Spleen (tissue), 11 donors: ENCODE data around the gene ZBTB42. TPM values are rescaled to one million over a fixed set of nuclear protein-coding genes. Genes with fewer than 3 reads are reported as not detected.

ENCODE experiments used
- DNase-seq: peaks from one replicate; pipeline ENCODE4 v3.0.0-alpha.2; 2020
- H3K27ac ChIP-seq, 8 donors: fragments of 200-600 bp; sonication (generic) in 7 of 8; 1 replicate in 4 of 8; 2 replicates in 4 of 8; pipeline versions ENCODE4 v1.5.0 to v1.8.0; 2016 to 2021; ENCODE audit warnings: inconsistent platforms in 4 of 8, mild to moderate bottlenecking in 4 of 8, moderate library complexity in 1 of 8
- H3K27me3 ChIP-seq, 7 donors: fragments of 200-600 bp; sonication (generic) in 6 of 7; replicated peaks in 1 of 7; 1 replicate in 4 of 7; 2 replicates in 3 of 7; pipeline versions ENCODE4 v1.5.0 to v1.8.0; 2016 to 2021; ENCODE audit warnings: inconsistent platforms in 3 of 7, mild to moderate bottlenecking in 1 of 7
- H3K36me3 ChIP-seq, 6 donors: fragments of 200-600 bp; sonication (generic) in 5 of 6; 1 replicate in 4 of 6; 2 replicates in 2 of 6; pipeline versions ENCODE4 v1.5.0 to v1.8.0; 2016 to 2021; ENCODE audit warnings: inconsistent platforms in 2 of 6
- H3K4me1 ChIP-seq, 6 donors: fragments of 200-600 bp; sonication (generic) in 5 of 6; 1 replicate in 3 of 6; 2 replicates in 3 of 6; pipeline versions ENCODE4 v1.5.0 to v1.8.0; 2016 to 2021; ENCODE audit warnings: inconsistent platforms in 3 of 6
- H3K4me3 ChIP-seq, 8 donors: fragments of 200-600 bp; sonication (generic) in 7 of 8; 1 replicate in 4 of 8; 2 replicates in 4 of 8; pipeline versions ENCODE4 v1.5.0 to v1.8.0; 2016 to 2021; ENCODE audit warnings: inconsistent platforms in 4 of 8, mild to moderate bottlenecking in 4 of 8, moderate library complexity in 2 of 8
- H3K9me3 ChIP-seq, 8 donors: fragments of 200-600 bp; sonication (generic) in 7 of 8; 1 replicate in 4 of 8; 2 replicates in 4 of 8; pipeline versions ENCODE4 v1.5.0 to v1.8.0; 2016 to 2021; ENCODE audit warnings: inconsistent platforms in 4 of 8
- CTCF ChIP-seq, 11 experiments: fragments of 200-600 bp in 7 of 11; fragments of 450-650 bp in 4 of 11; sonication (generic) in 4 of 11; IDR thresholded peaks in 8 of 11; conservative IDR thresholded peaks in 3 of 11; 1 replicate in 7 of 11; 2 replicates in 4 of 11; pipeline versions ENCODE4 v1.4.0 to v1.8.0; 2016 to 2021; ENCODE audit warnings: antibody characterized with exemption in 11 of 11, inconsistent platforms in 4 of 11, mild to moderate bottlenecking in 1 of 11
- POLR2A ChIP-seq, 3 donors: fragments of 450-650 bp; IDR thresholded peaks; one replicate each; pipeline ENCODE4 v1.5.1; 2017; ENCODE audit warnings: antibody characterized with exemption in 3 of 3, mild to moderate bottlenecking in 1 of 3
- POLR2AphosphoS5 ChIP-seq, 3 donors: sonication (generic); formaldehyde crosslinking; IDR thresholded peaks; one replicate each; pipeline ENCODE4 v1.5.1; 2017; ENCODE audit warnings: antibody characterized with exemption in 3 of 3
- WGBS, 5 donors: extraction: QIAGEN DNeasy Blood & Tissue Kit in 3 of 5; methylation state at CpG; one replicate each; pipeline versions ENCODE4 v1.1.5 to v1.1.7; 2013 to 2018; 5-methylcytosine and 5-hydroxymethylcytosine counted together
- intact Hi-C: fragments of 100-400 bp; cut with DNase I; formaldehyde crosslinking; loops from one replicate; pipeline ENCODE4 v1.15.0; 2023; ENCODE audit warnings: low total_unique reads
- polyA plus RNA-seq, 3 donors: library from polyadenylated mRNA; stranded (reverse); fragments of 200-250 nt; gene quantifications; one replicate each; pipeline ENCODE4 v1.2.1, GENCODE V29; 2013
- total RNA-seq, 7 donors: library from RNA; depleted of rRNA in 3 of 7; stranded (reverse); fragments of >200 nt in 3 of 7; fragmentation: NEBNext Ultra II Directional in 4 of 7; extraction: Animal tissue kit (Norgen Biotek cat#: 25700) in 4 of 7; gene quantifications; one replicate each; pipeline versions ENCODE4 v1.1.0 to v1.2.1, GENCODE V29; 2016 to 2021
- donor health status: healthy with polysubstance abuse.
- donor health status: DM: no; HTN: no; CAD: no; lungs with moderate emphysema.
- donor health status: DM: no; HTN: no; CAD: no.
- donor health status: Bipolar disorder and iron deficiency.
- donor health status: healthy.
- donor health status: DM: no; HTN: no; CAD: no.
- donor health status: DM: yes; HTN: yes; CAD: no.

Gene ZBTB42
- total and polyA plus RNA-seq, 10 donors, result 0.74 to 11.5 (median 4.6) TPM

- peaks cover 0 to 90% (median 17%) of the 10 kb centered on the region in 6 donors for H3K36me3 ChIP-seq
- no peak for DNase-seq
Measured at GRCh38 chr14:104788161-104788818, 12.6 kb upstream of the ZBTB42 start.

GRCh38 chr14:104788873-104789663 lies 11.8 kb upstream of the ZBTB42 start:
- intact Hi-C loops, result no loop called here
- 74 to 84% (median 77%) methylated on average over 32 to 39 of the region's 39 CpGs for WGBS, 5 donors
- DNase-seq, result no peak
- Histone ChIP-seq H3K36me3 (peaks cover 0 to 82% (median 17%) of the 10 kb centered on the region in 6 donors), H3K4me3 (no peak overlapping the region), H3K4me1 (peaks cover 56 to 100% (median 93%) of the 10 kb centered on the region in 6 donors), H3K9me3 (no peaks in the 10 kb centered on the region), H3K27me3 (no peaks in the 10 kb centered on the region), H3K27ac (peak overlapping the region in 2 of 8 donors; percentile 70 to 84)
- no peak for TF ChIP-seq CTCF (IDR thresholded peaks at IDR 0.05 in 8 of 11, conservative IDR thresholded peaks at IDR 0.05 in 3 of 11)
- TF ChIP-seq POLR2AphosphoS5 (IDR thresholded peaks at IDR 0.05), result peak in 1 of 3 donors; percentile 31

More at GRCh38 chr14:104788161-104788818, 12.6 kb upstream of the ZBTB42 start:
- peaks cover 49 to 99% (median 88%) of the 10 kb centered on the region in 6 donors for H3K4me1 ChIP-seq
- no peaks in the 10 kb centered on the region for H3K9me3 ChIP-seq
- no peaks in the 10 kb centered on the region for H3K27me3 ChIP-seq
- no peak for TF ChIP-seq POLR2AphosphoS5 (IDR thresholded peaks at IDR 0.05)
- WGBS, 5 donors, result 87 to 92% (median 91%) methylated on average over 11 to 14 of the region's 14 CpGs
- H3K4me3 ChIP-seq, result peak overlapping the region in 1 of 8 donors; percentile 43
- H3K27ac ChIP-seq, result peak overlapping the region in 7 of 8 donors; percentile 16 to 84 (median 65)
- intact Hi-C loops, result no loop called here

GRCh38 chr14:104789752-104790743 lies 10.9 kb upstream of the ZBTB42 start:
- Histone ChIP-seq H3K4me3 (no peak overlapping the region), H3K27ac (peak overlapping the region in 3 of 8 donors; percentile 9 to 21 (median 10)), H3K9me3 (no peaks in the 10 kb centered on the region), H3K27me3 (no peaks in the 10 kb centered on the region), H3K36me3 (peaks cover 0 to 73% (median 17%) of the 10 kb centered on the region in 6 donors), H3K4me1 (peaks cover 63 to 99% (median 95%) of the 10 kb centered on the region in 6 donors)
- 81 to 89% (median 86%) methylated on average over 8 to 31 of the region's 31 CpGs for WGBS, 5 donors
- DNase-seq, result no peak
- TF ChIP-seq POLR2A (IDR thresholded peaks at IDR 0.05), result no peak
- TF ChIP-seq POLR2AphosphoS5 (IDR thresholded peaks at IDR 0.05), result peak in 1 of 3 donors; percentile 17
- intact Hi-C loops, result no loop called here

GRCh38 chr14:104791425-104791824 lies 9.5 kb upstream of the ZBTB42 start:
- no peak for DNase-seq
- Histone ChIP-seq H3K4me1 (peaks cover 69 to 93% (median 90%) of the 10 kb centered on the region in 6 donors), H3K4me3 (peak overlapping the region in 1 of 8 donors; percentile 15), H3K9me3 (no peaks in the 10 kb centered on the region), H3K27ac (peak overlapping the region in 4 of 8 donors; percentile 66 to 88 (median 81)), H3K36me3 (peaks cover 0 to 63% (median 17%) of the 10 kb centered on the region in 6 donors), H3K27me3 (no peaks in the 10 kb centered on the region)
- no peak for TF ChIP-seq CTCF (IDR thresholded peaks at IDR 0.05 in 8 of 11, conservative IDR thresholded peaks at IDR 0.05 in 3 of 11)
- no peak for TF ChIP-seq POLR2A (IDR thresholded peaks at IDR 0.05)
- no peak for TF ChIP-seq POLR2AphosphoS5 (IDR thresholded peaks at IDR 0.05)
- WGBS, 5 donors, result 86 to 92% (median 89%) methylated on average over 6 to 9 of the region's 9 CpGs
- intact Hi-C loops, result no loop called here
